ENCODE data around the gene P2RY8. TPM values are rescaled to one million over a fixed set of nuclear protein-coding genes. Genes with fewer than 3 reads are reported as not detected.
A peak's percentile ranks its signal among the peaks of the same experiment; 100 is the strongest.

P2RY8 gene
- total RNA-seq, 1 experiment from 2014 or later: 0.44 TPM

DNA sequence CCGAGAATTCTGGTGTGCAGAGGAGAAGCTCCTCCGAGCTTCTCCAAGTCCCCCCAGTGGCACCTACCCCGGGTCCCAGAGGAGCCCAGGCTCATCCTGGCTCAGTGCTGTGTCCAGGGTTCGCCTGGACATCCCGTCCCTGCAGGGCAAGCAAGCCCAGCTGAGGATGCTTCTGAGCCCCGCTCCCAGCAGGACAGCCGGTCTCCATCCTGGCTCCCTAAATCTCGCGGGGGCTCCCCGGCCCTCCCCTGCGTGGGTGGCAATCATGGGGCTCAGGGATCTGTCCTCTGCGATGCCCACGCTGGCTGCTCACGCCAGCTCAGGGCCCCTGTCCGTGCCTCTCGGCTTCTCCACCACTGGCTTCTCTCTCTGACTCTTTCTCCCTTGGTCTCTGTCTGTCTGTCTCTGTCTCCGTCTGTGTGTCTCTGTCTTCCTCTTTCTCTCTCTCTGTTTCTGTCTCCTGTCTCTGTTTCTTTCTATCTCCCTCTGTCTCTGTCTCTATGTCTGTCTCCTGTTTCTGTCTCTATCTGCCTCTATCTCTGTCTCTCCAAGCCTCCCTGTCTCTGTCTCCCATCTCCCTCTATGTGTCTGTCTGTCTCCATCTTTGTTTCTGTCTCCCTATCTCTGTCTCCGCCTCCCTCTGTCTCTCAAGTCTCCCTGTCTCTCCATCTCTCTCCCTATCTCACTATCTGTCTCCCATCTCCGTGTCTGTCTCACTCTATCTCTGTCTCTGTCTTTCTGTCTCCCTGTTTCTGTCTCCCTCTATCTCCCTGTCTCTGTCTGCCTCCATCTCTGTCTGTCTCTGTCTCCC, 117.2 kb downstream of the P2RY8 start:
- Histone ChIP-seq H2AFZ (ENCODE audit: low read depth, low read length, poor library complexity, severe bottlenecking) (no peak overlapping the region), H3K9me2 (ENCODE audit: insufficient read depth) (no peaks in the 10 kb centered on the region), H3K36me3 (ENCODE audit: control insufficient read depth in 1 of 2, insufficient read depth in 2 of 2, low read length in 2 of 2) (peaks cover 0 to 23% of the 10 kb centered on the region in 2 experiments; a peak in 2 of 4 replicates), H3K4me2 (ENCODE audit: low read length) (no peak overlapping the region), H3K4me1 (ENCODE audit: control insufficient read depth in 1 of 2, insufficient read depth in 2 of 2, low read length in 2 of 2) (no peaks in the 10 kb centered on the region), H3K9me3 (ENCODE audit: control insufficient read depth in 1 of 2, insufficient read depth in 1 of 2, low read depth in 1 of 2, low read length in 2 of 2) (peaks cover 0 to 5% of the 10 kb centered on the region in 2 experiments; a peak in 1 of 4 replicates), H3K27ac (ENCODE audit: low read depth, low read length) (no peak overlapping the region), H3K79me2 (ENCODE audit: insufficient read depth, low read length) (no peaks in the 10 kb centered on the region), H3K4me3 (replicated peaks in 1 of 2; ENCODE audit: low read depth in 1 of 2, low read length in 2 of 2) (no peak overlapping the region), H4K20me1 (ENCODE audit: insufficient read depth) (no peaks in the 10 kb centered on the region), H3K27me3 (ENCODE audit: insufficient read depth, low read length) (no peaks in the 10 kb centered on the region), H3K9ac (ENCODE audit: low read length) (no peak overlapping the region)
- intact Hi-C loops (cut with micrococcal nuclease): no loop called here
- RAD21 ChIA-PET (ENCODE audit: low non-redundant PET in 1 of 2, low total read pairs in 2 of 2, uncharacterized antibody in 2 of 2, unreplicated experiment in 2 of 2): no interaction called here
- CTCF ChIA-PET: no interaction called here
- TF ChIP-seq ZFX (IDR thresholded peaks at IDR 0.05): no peak
- no peak for TF ChIP-seq EZH2 (IDR thresholded peaks at IDR 0.05)
- no peak for TF ChIP-seq SP1 (IDR thresholded peaks at IDR 0.05; ENCODE audit: low read depth)
- no peak for TF ChIP-seq SIN3A (IDR thresholded peaks at IDR 0.05; ENCODE audit: low read depth)
- TF ChIP-seq EZH2phosphoT487 (IDR thresholded peaks at IDR 0.05; ENCODE audit: borderline replicate concordance): no peak
- no peak for TF ChIP-seq FOSL1 (IDR thresholded peaks at IDR 0.05; ENCODE audit: low read depth)
- TF ChIP-seq, protein P1, sequence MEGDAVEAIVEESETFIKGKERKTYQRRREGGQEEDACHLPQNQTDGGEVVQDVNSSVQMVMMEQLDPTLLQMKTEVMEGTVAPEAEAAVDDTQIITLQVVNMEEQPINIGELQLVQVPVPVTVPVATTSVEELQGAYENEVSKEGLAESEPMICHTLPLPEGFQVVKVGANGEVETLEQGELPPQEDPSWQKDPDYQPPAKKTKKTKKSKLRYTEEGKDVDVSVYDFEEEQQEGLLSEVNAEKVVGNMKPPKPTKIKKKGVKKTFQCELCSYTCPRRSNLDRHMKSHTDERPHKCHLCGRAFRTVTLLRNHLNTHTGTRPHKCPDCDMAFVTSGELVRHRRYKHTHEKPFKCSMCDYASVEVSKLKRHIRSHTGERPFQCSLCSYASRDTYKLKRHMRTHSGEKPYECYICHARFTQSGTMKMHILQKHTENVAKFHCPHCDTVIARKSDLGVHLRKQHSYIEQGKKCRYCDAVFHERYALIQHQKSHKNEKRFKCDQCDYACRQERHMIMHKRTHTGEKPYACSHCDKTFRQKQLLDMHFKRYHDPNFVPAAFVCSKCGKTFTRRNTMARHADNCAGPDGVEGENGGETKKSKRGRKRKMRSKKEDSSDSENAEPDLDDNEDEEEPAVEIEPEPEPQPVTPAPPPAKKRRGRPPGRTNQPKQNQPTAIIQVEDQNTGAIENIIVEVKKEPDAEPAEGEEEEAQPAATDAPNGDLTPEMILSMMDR (IDR thresholded peaks at IDR 0.05 in 2 of 3, conservative IDR thresholded peaks at IDR 0.05 in 1 of 3; ENCODE audit: borderline replicate concordance in 1 of 3, insufficient read depth in 1 of 3, low read depth in 2 of 3, low read length in 2 of 3): no peak
- TF ChIP-seq ZNF274 (IDR thresholded peaks at IDR 0.05; ENCODE audit: low read depth, low read length): no peak
- TF ChIP-seq CEBPB (IDR thresholded peaks at IDR 0.05; ENCODE audit: low read depth): no peak
- TF ChIP-seq SRF (IDR thresholded peaks at IDR 0.05; ENCODE audit: low read depth): no peak
- no peak for TF ChIP-seq CBX3 (IDR thresholded peaks at IDR 0.05; ENCODE audit: low read depth)
- TF ChIP-seq, protein P2, sequence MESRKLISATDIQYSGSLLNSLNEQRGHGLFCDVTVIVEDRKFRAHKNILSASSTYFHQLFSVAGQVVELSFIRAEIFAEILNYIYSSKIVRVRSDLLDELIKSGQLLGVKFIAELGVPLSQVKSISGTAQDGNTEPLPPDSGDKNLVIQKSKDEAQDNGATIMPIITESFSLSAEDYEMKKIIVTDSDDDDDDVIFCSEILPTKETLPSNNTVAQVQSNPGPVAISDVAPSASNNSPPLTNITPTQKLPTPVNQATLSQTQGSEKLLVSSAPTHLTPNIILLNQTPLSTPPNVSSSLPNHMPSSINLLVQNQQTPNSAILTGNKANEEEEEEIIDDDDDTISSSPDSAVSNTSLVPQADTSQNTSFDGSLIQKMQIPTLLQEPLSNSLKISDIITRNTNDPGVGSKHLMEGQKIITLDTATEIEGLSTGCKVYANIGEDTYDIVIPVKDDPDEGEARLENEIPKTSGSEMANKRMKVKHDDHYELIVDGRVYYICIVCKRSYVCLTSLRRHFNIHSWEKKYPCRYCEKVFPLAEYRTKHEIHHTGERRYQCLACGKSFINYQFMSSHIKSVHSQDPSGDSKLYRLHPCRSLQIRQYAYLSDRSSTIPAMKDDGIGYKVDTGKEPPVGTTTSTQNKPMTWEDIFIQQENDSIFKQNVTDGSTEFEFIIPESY (IDR thresholded peaks at IDR 0.05; ENCODE audit: extremely low read depth, insufficient replicate concordance, low read length): no peak
- no peak for TF ChIP-seq TCF7L2 (IDR thresholded peaks at IDR 0.05; ENCODE audit: borderline replicate concordance, extremely low read depth, insufficient read depth, insufficient read length)
- TF ChIP-seq POLR2AphosphoS5 (IDR thresholded peaks at IDR 0.05; ENCODE audit: low read depth, low read length): no peak
- TF ChIP-seq ELF1 (IDR thresholded peaks at IDR 0.05; ENCODE audit: borderline replicate concordance, low read depth): no peak
- no peak for TF ChIP-seq JUND (IDR thresholded peaks at IDR 0.05)
- no peak for TF ChIP-seq RAD21 (IDR thresholded peaks at IDR 0.05; ENCODE audit: low read depth)
- POLR2A ChIA-PET: no interaction called here
- BruUV-seq (replicated peaks): TSS peak; percentile 47
- ATAC-seq (peak; percentile 12; the same call in 1 of the 2 replicates), DNase-seq (ENCODE audit: low read depth, low spot score) (no peak)

All from HCT116 (cell line).